Loucy (cell line): ENCODE measurements around the gene MAML3.

Experiments used
- H2AFZ ChIP-seq: fragments of 200-600 bp; sonication (generic); 2 replicates; pipeline ENCODE4 v1.6.0; 2016; ENCODE audit warnings: antibody characterized with exemption, mild to moderate bottlenecking, low read length, moderate library complexity
- H3F3A ChIP-seq: fragments of 200-600 bp; 2 replicates; pipeline ENCODE4 v1.6.0; 2016; ENCODE audit warnings: antibody characterized with exemption, low read depth, mild to moderate bottlenecking
- H3K27me3 ChIP-seq: fragments of 200-600 bp; sonication (generic); 2 replicates; pipeline ENCODE4 v1.6.1; 2014; ENCODE audit warnings: low read length, mild to moderate bottlenecking; ENCODE audit not compliant: insufficient read depth, poor library complexity, severe bottlenecking
- H3K36me3 ChIP-seq: fragments of 200-600 bp; sonication (generic); 2 replicates; pipeline ENCODE4 v1.6.1; 2016; ENCODE audit warnings: low read length; ENCODE audit not compliant: insufficient read depth
- H3K4me1 ChIP-seq: fragments of 200-600 bp; sonication (generic); 2 replicates; pipeline ENCODE4 v1.5.1; 2014; ENCODE audit warnings: low read length, mild to moderate bottlenecking; ENCODE audit not compliant: insufficient read depth, poor library complexity, severe bottlenecking
- H3K4me2 ChIP-seq: fragments of 200-600 bp; sonication (generic); 2 replicates; pipeline ENCODE4 v1.6.0; 2014; ENCODE audit warnings: antibody characterized with exemption, low read length, low read depth, mild to moderate bottlenecking; ENCODE audit not compliant: poor library complexity, severe bottlenecking
- H3K4me3 ChIP-seq: fragments of 200-600 bp; sonication (generic); 2 replicates; pipeline ENCODE4 v1.5.1; 2014; ENCODE audit warnings: low read length, mild to moderate bottlenecking, mixed read lengths; ENCODE audit not compliant: poor library complexity, severe bottlenecking
- H3K79me2 ChIP-seq: fragments of 200-600 bp; sonication (generic); 2 replicates; pipeline ENCODE4 v1.6.1; 2014; ENCODE audit warnings: low read length; ENCODE audit not compliant: insufficient read depth
- H3K9ac ChIP-seq: fragments of 200-600 bp; sonication (generic); 2 replicates; pipeline ENCODE4 v1.6.0; 2014; ENCODE audit warnings: mild to moderate bottlenecking, low read depth, low read length, moderate library complexity; ENCODE audit not compliant: poor library complexity, severe bottlenecking
- H3K9me2 ChIP-seq: fragments of 200-600 bp; sonication (generic); replicated peaks from 2 replicates; pipeline ENCODE4 v1.6.1; 2016; ENCODE audit warnings: low read depth, low read length, mixed read lengths
- H3K9me3 ChIP-seq: fragments of 200-600 bp; sonication (generic); 2 replicates; pipeline ENCODE4 v1.6.1; 2014; ENCODE audit warnings: mild to moderate bottlenecking, antibody characterized with exemption, low read length, low read depth; ENCODE audit not compliant: insufficient read depth
- H4K20me1 ChIP-seq: fragments of 200-600 bp; sonication (generic); 2 replicates; pipeline ENCODE4 v1.6.0; 2014; ENCODE audit warnings: antibody characterized with exemption, low read length, mild to moderate bottlenecking; ENCODE audit not compliant: insufficient read depth, poor library complexity, severe bottlenecking
- EZH2phosphoT487 ChIP-seq: fragments of 200-600 bp; IDR thresholded peaks from 2 replicates; pipeline ENCODE4 v1.6.1; 2018; ENCODE audit warnings: antibody characterized with exemption, mild to moderate bottlenecking, moderate library complexity, borderline replicate concordance
- TF ChIP-seq, protein P1 (sequence below): fragments of 200-600 bp; sonication (generic); conservative IDR thresholded peaks from 2 replicates; pipeline ENCODE4 v1.5.1; 2014; ENCODE audit warnings: mild to moderate bottlenecking, antibody characterized with exemption, low read length

The MAML3 gene

DNA sequence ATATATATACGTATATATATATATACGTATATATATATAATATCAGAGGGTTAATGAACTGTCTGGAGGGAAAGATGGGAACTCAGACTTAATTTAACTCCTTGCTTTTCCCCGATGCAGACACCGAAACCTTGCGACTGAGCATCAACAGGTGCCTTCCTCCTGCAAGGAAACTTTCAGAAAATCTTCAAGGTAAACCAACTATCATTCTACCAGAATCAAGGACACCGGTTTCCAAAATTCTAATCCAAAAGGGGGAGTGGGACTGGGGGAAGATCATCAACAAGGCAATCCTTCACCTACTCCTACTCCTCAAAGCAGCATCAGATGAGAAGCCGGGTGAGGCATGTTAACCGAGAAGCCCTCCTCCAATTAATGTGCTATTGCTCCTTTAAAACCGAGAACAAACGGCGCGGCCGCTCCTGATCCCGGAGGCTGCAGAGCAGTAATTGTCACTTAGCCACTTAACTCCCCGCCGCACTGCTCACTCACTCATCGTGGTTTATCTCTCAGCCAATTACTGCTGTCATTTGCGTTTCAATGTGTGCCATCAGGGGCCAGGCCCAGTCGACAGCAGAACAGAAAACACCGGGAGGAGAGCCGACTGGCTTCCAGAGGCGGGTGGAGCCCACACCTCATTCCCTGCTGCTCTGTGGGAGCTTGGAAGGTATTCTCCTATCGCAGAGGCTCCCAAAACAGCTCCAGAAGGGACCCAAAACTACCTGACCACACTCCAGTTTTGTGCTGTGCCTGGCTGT is 61.7 kb downstream of the MAML3 start:
- H3K36me3 ChIP-seq, result no peaks in the 10 kb centered on the region
- H3K4me2 ChIP-seq, result peak overlapping the region; percentile 15
- H3K9me2 ChIP-seq, result no peaks in the 10 kb centered on the region
- H2AFZ ChIP-seq, result no peak overlapping the region
- no peak for TF ChIP-seq EZH2phosphoT487
- no peaks in the 10 kb centered on the region for H3K9me3 ChIP-seq
- H3K79me2 ChIP-seq, result peaks cover 87% of the 10 kb centered on the region
- no peak overlapping the region for H3K4me3 ChIP-seq
- H4K20me1 ChIP-seq, result no peaks in the 10 kb centered on the region
- H3K9ac ChIP-seq, result peak overlapping the region; percentile 18
- peaks cover 69% of the 10 kb centered on the region for H3K4me1 ChIP-seq
- H3K27me3 ChIP-seq, result no peaks in the 10 kb centered on the region
- peaks cover 7% of the 10 kb centered on the region; the same call in 1 of the 2 replicates for H3F3A ChIP-seq

DNA sequence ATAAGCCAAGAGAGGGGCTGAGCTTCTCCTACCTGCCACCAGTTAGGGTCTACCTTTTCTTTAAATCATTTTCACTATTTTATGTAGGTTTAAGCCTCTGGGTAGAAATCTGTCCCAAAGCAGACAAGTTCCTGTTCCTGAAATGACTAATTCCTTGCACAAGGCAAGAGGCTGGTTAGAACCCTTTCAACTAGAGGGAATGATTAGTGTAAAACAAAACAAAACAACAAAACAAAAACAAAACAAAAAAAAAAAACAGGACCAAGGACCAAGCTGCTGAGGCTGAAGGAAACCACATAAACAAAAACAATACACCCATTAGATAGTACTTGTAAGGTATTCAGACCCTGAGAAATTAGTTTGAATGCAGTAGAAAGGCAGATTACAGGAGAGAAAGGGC is 62.7 kb downstream of the MAML3 start:
- Histone ChIP-seq H3K4me2 (no peak overlapping the region), H3K4me1 (peaks cover 60% of the 10 kb centered on the region), H4K20me1 (no peaks in the 10 kb centered on the region), H3K9me3 (no peaks in the 10 kb centered on the region), H3K9me2 (no peaks in the 10 kb centered on the region), H3K79me2 (peaks cover 84% of the 10 kb centered on the region), H3K36me3 (no peaks in the 10 kb centered on the region), H2AFZ (no peak overlapping the region), H3K9ac (no peak overlapping the region), H3K27me3 (no peaks in the 10 kb centered on the region), H3F3A (0 out of 2 replicates have a peak, but pooled peaks cover 3% of the 10 kb centered on the region), H3K4me3 (no peak overlapping the region)
- no peak for TF ChIP-seq EZH2phosphoT487
- TF ChIP-seq, protein P1, sequence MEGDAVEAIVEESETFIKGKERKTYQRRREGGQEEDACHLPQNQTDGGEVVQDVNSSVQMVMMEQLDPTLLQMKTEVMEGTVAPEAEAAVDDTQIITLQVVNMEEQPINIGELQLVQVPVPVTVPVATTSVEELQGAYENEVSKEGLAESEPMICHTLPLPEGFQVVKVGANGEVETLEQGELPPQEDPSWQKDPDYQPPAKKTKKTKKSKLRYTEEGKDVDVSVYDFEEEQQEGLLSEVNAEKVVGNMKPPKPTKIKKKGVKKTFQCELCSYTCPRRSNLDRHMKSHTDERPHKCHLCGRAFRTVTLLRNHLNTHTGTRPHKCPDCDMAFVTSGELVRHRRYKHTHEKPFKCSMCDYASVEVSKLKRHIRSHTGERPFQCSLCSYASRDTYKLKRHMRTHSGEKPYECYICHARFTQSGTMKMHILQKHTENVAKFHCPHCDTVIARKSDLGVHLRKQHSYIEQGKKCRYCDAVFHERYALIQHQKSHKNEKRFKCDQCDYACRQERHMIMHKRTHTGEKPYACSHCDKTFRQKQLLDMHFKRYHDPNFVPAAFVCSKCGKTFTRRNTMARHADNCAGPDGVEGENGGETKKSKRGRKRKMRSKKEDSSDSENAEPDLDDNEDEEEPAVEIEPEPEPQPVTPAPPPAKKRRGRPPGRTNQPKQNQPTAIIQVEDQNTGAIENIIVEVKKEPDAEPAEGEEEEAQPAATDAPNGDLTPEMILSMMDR, result no peak

DNA sequence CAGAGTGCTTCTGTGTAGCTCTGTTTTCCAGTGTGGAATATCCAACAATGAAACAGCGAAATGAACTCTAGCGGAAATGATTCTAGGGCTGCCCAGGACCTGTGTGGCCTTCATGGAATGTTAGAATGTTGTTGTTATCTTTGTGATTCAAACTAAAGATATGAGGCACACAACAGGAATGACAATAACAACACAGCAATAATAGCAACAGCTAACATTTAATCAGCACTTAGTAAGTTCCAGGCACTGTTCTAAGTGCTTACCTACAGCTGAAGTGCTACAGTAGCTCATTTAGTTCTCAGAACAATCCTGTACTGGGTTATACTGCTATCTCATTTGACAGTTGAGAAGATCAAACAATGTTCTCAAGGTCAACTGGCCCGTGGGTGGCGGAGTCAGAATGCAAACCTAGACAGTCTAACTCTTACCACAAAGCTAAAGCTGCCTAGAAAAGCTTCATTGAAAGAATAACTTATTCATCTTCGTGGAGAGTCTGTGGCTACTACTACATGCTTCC is 63.7 kb downstream of the MAML3 start:
- no peak overlapping the region for H3K4me2 ChIP-seq
- TF ChIP-seq EZH2phosphoT487, result no peak
- TF ChIP-seq, protein P1, result no peak
- peaks cover 52% of the 10 kb centered on the region for H3K4me1 ChIP-seq

More for the DNA sequence above, 63.7 kb downstream of the MAML3 start:
- no peaks in the 10 kb centered on the region for H3K27me3 ChIP-seq
- H3K9ac ChIP-seq, result no peak overlapping the region
- H3K36me3 ChIP-seq, result no peaks in the 10 kb centered on the region
- no peaks in the 10 kb centered on the region for H3K9me3 ChIP-seq
- no peaks in the 10 kb centered on the region for H3F3A ChIP-seq
- H3K9me2 ChIP-seq, result no peaks in the 10 kb centered on the region
- no peak overlapping the region for H3K4me3 ChIP-seq
- H4K20me1 ChIP-seq, result no peaks in the 10 kb centered on the region
- no peak overlapping the region for H2AFZ ChIP-seq
- H3K79me2 ChIP-seq, result peaks cover 88% of the 10 kb centered on the region
